ENCODE data around the gene PAOX.
"Not testable (repeated sequence)": the region's sequence is repeated elsewhere in the genome, so short reads cannot be mapped to it uniquely, and the experiment has no call there.

Gene PAOX

DNA sequence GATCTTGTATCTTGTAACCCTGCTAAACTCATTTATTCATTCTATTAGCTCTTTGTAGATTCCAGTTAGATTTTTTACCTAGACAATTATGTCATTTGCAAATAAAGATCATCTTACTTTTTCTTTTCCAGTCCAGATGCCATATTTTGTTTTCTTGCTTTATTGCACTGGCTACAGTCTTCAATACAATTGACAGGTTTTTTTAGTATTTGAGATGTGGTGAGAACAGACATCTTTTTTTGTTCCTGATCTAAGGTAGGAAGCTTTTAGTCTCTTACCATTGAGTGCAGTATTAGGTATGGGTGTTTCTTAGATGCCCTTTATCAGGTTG lies 33.3 kb downstream of the PAOX start:
- peaks cover 78% of the 10 kb centered on the region for H3K36me3 ChIP-seq (ENCODE audit: insufficient read depth, low read length)
- no peaks in the 10 kb centered on the region for H3K27me3 ChIP-seq (ENCODE audit: insufficient read depth, low read length)
- peaks cover 36% of the 10 kb centered on the region for H3K79me2 ChIP-seq (ENCODE audit: insufficient read depth, low read length)

DNA sequence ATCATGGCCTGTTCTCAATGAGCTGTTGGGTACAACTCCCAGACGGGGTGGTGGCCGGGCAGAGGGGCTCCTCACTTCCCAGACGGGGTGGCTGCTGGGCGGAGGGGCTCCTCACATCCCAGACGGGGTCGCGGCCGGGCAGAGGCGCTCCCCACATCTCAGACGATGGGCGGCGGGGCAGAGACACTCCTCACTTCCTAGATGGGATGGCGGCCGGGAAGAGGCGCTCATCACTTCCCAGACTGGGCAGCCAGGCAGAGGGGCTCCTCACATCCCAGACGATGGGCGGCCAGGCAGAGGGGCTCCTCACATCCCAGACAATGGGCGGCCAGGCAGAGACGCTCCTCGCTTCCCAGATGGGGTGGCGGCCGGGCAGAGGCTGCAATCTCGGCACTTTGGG lies 35.3 kb downstream of the PAOX start:
- H4K20me1 ChIP-seq (ENCODE audit: insufficient read depth, low read length); H3F3A ChIP-seq (ENCODE audit: insufficient read depth, low read length); H3K27me3 ChIP-seq (ENCODE audit: insufficient read depth, low read length); H3K4me2 ChIP-seq (ENCODE audit: low read length); H3K4me3 ChIP-seq (ENCODE audit: low read depth, low read length, poor library complexity, severe bottlenecking); H3K4me1 ChIP-seq (ENCODE audit: insufficient read depth, low read length, severe bottlenecking); H3K9me2 ChIP-seq (ENCODE audit: low read depth, low read length); H3K27ac ChIP-seq (ENCODE audit: low read depth, low read length, poor library complexity, severe bottlenecking); H3K9ac ChIP-seq (ENCODE audit: low read length); H2AFZ ChIP-seq (ENCODE audit: low read length): not testable (repeated sequence)
- H3K36me3 ChIP-seq (ENCODE audit: insufficient read depth, low read length) = peaks cover 71% of the 10 kb centered on the region
- H3K9me3 ChIP-seq (ENCODE audit: low read length) = peaks cover 28% of the 10 kb centered on the region
- peaks cover 17% of the 10 kb centered on the region for H3K79me2 ChIP-seq (ENCODE audit: insufficient read depth, low read length)

More for the DNA sequence above, 33.3 kb downstream of the PAOX start:
- Histone ChIP-seq H3K4me3 (ENCODE audit: low read depth, low read length, poor library complexity, severe bottlenecking) (no peak overlapping the region), H3K27ac (ENCODE audit: low read depth, low read length, poor library complexity, severe bottlenecking) (no peak overlapping the region), H3K9me2 (ENCODE audit: low read depth, low read length) (no peaks in the 10 kb centered on the region), H3K9me3 (ENCODE audit: low read length) (peaks cover 29% of the 10 kb centered on the region), H4K20me1 (ENCODE audit: insufficient read depth, low read length) (no peaks in the 10 kb centered on the region), H2AFZ (ENCODE audit: low read length) (no peak overlapping the region), H3K4me2 (ENCODE audit: low read length) (no peak overlapping the region), H3K4me1 (ENCODE audit: insufficient read depth, low read length, severe bottlenecking) (no peaks in the 10 kb centered on the region), H3K9ac (ENCODE audit: low read length) (no peak overlapping the region), H3F3A (ENCODE audit: insufficient read depth, low read length) (no peaks in the 10 kb centered on the region)
- no peak for TF ChIP-seq EZH2 (IDR thresholded peaks at IDR 0.05; ENCODE audit: borderline replicate concordance, low read length)
- no peak for TF ChIP-seq CTCF (IDR thresholded peaks at IDR 0.05; ENCODE audit: low read length)

DNA sequence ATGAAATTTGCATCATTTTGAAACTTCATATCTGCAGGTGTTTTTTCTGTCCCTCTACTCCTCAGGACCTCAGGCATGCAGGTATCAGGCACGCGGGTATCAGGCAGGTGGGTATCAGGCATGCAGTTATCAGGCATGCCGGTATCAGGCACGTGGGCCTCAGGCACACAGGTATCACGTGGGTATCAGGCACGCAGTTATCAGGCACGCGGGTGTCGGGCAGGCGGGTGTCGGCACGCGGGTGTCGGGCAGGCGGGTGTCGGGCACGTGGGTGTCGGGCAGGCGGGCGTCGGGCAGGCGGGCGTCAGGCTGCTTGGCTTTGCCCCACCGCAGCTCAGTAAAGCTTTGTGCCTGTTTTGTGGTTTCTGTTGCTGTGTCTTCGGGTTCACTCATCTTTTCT lies 36.7 kb downstream of the PAOX start:
- Histone ChIP-seq H3F3A (ENCODE audit: insufficient read depth, low read length) (no peaks in the 10 kb centered on the region), H3K9me3 (ENCODE audit: low read length) (peaks cover 24% of the 10 kb centered on the region), H3K4me1 (ENCODE audit: insufficient read depth, low read length, severe bottlenecking) (no peaks in the 10 kb centered on the region), H4K20me1 (ENCODE audit: insufficient read depth, low read length) (no peaks in the 10 kb centered on the region), H3K9ac (ENCODE audit: low read length) (no peak overlapping the region), H2AFZ (ENCODE audit: low read length) (no peak overlapping the region), H3K27me3 (ENCODE audit: insufficient read depth, low read length) (no peaks in the 10 kb centered on the region), H3K9me2 (ENCODE audit: low read depth, low read length) (no peaks in the 10 kb centered on the region), H3K4me2 (ENCODE audit: low read length) (no peak overlapping the region), H3K27ac (ENCODE audit: low read depth, low read length, poor library complexity, severe bottlenecking) (no peak overlapping the region), H3K36me3 (ENCODE audit: insufficient read depth, low read length) (peaks cover 70% of the 10 kb centered on the region), H3K79me2 (ENCODE audit: insufficient read depth, low read length) (peaks cover 4% of the 10 kb centered on the region; the same call in 1 of the 2 replicates), H3K4me3 (ENCODE audit: low read depth, low read length, poor library complexity, severe bottlenecking) (no peak overlapping the region)
- TF ChIP-seq EZH2 (IDR thresholded peaks at IDR 0.05; ENCODE audit: borderline replicate concordance, low read length) (no peak), CTCF (IDR thresholded peaks at IDR 0.05; ENCODE audit: low read length) (no peak)

- Histone ChIP-seq H3K4me2 (ENCODE audit: low read length) (no peak overlapping the region), H3K9me3 (ENCODE audit: low read length) (peaks cover 4% of the 10 kb centered on the region; the same call in 1 of the 2 replicates), H3F3A (ENCODE audit: insufficient read depth, low read length) (no peaks in the 10 kb centered on the region), H4K20me1 (ENCODE audit: insufficient read depth, low read length) (no peaks in the 10 kb centered on the region), H2AFZ (ENCODE audit: low read length) (no peak overlapping the region), H3K27me3 (ENCODE audit: insufficient read depth, low read length) (no peaks in the 10 kb centered on the region), H3K36me3 (ENCODE audit: insufficient read depth, low read length) (peaks cover 55% of the 10 kb centered on the region), H3K4me3 (ENCODE audit: low read depth, low read length, poor library complexity, severe bottlenecking) (no peak overlapping the region), H3K4me1 (ENCODE audit: insufficient read depth, low read length, severe bottlenecking) (no peaks in the 10 kb centered on the region), H3K27ac (ENCODE audit: low read depth, low read length, poor library complexity, severe bottlenecking) (no peak overlapping the region), H3K79me2 (ENCODE audit: insufficient read depth, low read length) (no peaks in the 10 kb centered on the region), H3K9me2 (ENCODE audit: low read depth, low read length) (no peaks in the 10 kb centered on the region), H3K9ac (ENCODE audit: low read length) (no peak overlapping the region)
- TF ChIP-seq CTCF (IDR thresholded peaks at IDR 0.05; ENCODE audit: low read length) (no peak), EZH2 (IDR thresholded peaks at IDR 0.05; ENCODE audit: borderline replicate concordance, low read length) (no peak)
Observed at GRCh38 chr10:133418289-133418993, 39.4 kb downstream of the PAOX start.
